ENCODE measurements around the gene AMDHD2. TPM values are rescaled to one million over a fixed set of nuclear protein-coding genes. Genes with fewer than 3 reads are reported as not detected.

The AMDHD2 gene
- total and polyA plus RNA-seq, 2 of the 13 experiments (the other 11 are each of a cell fraction or from before 2014, with no cell fraction given) = 33.5 to 39.1 TPM

DNA sequence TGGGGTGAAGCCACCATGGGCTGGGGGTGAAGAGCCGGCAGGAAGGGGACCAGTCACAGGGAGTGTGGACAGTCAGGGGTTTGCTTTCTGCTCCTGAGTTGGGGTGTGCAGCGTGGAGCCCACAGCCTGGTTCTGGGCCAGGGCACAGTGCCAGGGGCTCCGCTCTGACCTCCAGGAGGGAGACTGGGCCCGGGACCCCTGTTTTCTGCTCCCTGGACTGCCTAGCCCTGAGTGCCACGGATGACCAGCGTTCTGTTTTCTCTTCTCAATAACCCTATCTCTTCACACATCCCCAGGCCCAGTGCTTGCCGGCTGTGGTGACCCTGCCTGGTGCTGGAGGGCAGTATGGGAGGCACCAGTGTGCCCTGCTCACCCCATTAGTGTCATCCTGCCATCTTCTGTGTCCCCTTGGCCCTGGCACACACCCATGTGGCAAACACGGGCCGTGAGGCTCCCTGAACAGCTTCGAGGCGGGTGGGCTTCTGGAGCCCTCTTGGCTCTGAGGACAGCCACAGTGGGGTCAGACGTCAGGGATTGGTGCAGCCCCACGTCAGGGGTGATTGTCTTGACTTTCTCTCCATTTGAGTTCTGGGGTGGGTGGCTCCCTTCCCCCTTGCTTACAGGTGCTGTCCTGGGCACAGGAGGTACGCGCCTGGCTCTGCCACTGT is 9.9 kb downstream of the AMDHD2 start:
- FAIRE-seq (no peak), DNase-seq (ENCODE audit: low spot score) (no peak), ATAC-seq (no peak)
- in situ Hi-C loops (cut with HindIII; ENCODE audit: extremely low pct_ligation_motif_present, low pct_unique_long_range_greater_than_20kb) = no loop called here
- Histone ChIP-seq H3K27me3 (ENCODE audit: control insufficient read depth in 1 of 2, insufficient read depth in 2 of 2, low read length in 2 of 2) (no peaks in the 10 kb centered on the region), H3K4me3 (replicated peaks in 1 of 3; ENCODE audit: insufficient read depth in 1 of 3, low read depth in 2 of 3, low read length in 3 of 3) (no peak overlapping the region), H3K9me3 (ENCODE audit: low read length) (no peaks in the 10 kb centered on the region), H3K79me2 (ENCODE audit: insufficient read depth, low read length) (peaks cover 17% of the 10 kb centered on the region), H2AFZ (ENCODE audit: low read length) (no peak overlapping the region), H3K4me1 (ENCODE audit: insufficient read depth, low read length) (peaks cover 58% of the 10 kb centered on the region), H3K36me3 (replicated peaks in 1 of 2; ENCODE audit: control insufficient read depth in 1 of 2, insufficient read depth in 2 of 2, low read length in 2 of 2) (peaks cover 12 to 39% of the 10 kb centered on the region in 2 experiments), H4K20me1 (ENCODE audit: insufficient read depth, low read length) (no peaks in the 10 kb centered on the region), H3K9ac (ENCODE audit: insufficient read depth, low read depth, low read length) (no peak overlapping the region), H3K27ac (ENCODE audit: extremely low read length, insufficient read depth, low read length) (peak overlapping the region; percentile 33), H3K4me2 (ENCODE audit: low read depth, low read length) (no peak overlapping the region)
- whole genome bisulfite sequencing (ENCODE audit: low lambda C conversion rate) = 96% methylated on average over 12 of the region's 15 CpGs
- BruUV-seq (replicated peaks) = no TSS peak
- ChIA-PET CTCF (ENCODE audit: low intra/inter-chr PET ratio, low total read pairs) (no interaction called here), POLR2A (interaction anchor here (1.2 to 1.3 kb wide), 2 partner anchors 10 to 17 kb away, joined by 3 to 10 read pairs; partner anchors contain the start of gene AMDHD2)
- intact Hi-C loops (cut with micrococcal nuclease; ENCODE audit: unreplicated experiment) = no loop called here
- TF ChIP-seq AGO2 (optimal IDR thresholded peaks at IDR 0.05; ENCODE audit: low read depth, low read length) (peak; percentile 22), ZNF281 (CRISPR knock-in tag; IDR thresholded peaks at IDR 0.05; ENCODE audit: borderline replicate concordance) (no peak), MXD1 (CRISPR knock-in tag; IDR thresholded peaks at IDR 0.05) (no peak), RBFOX2 (IDR thresholded peaks at IDR 0.05; ENCODE audit: low read depth, low read length) (0 out of 2 replicates have a peak, but pooled peaks have one; percentile 44)
